ENCODE results near the gene IQCC.

The IQCC gene

DNA sequence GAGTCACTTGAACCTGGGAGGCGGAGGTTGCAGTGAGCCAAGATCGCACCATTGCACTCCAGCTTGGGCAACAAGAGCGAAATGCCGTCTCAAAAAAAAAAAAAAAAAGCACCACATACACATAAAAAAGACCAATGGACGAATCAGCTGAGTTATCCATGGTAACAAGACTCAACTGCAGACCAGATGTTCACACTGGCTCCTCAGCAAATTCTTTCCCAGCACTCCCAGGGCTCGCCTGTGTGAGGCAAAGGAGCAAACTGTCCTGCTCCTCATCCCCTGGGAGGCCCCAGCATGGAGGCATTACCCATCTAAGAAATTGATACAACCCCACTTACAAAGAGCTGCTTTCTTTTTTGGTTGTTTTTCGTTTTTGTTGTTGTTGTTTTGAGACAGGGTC lies 13.6 kb downstream of the IQCC start:
- no peak for TF ChIP-seq MAX (IDR thresholded peaks at IDR 0.05)
- no peak for TF ChIP-seq EP300 (IDR thresholded peaks at IDR 0.05; ENCODE audit: borderline replicate concordance)
- TF ChIP-seq FOXM1 (IDR thresholded peaks at IDR 0.05; ENCODE audit: borderline replicate concordance, low read depth), result no peak
- no peak for TF ChIP-seq CREB1 (IDR thresholded peaks at IDR 0.05; ENCODE audit: low read depth)
- no peak for TF ChIP-seq NFIC (IDR thresholded peaks at IDR 0.05)
- no peak for TF ChIP-seq TCF12 (IDR thresholded peaks at IDR 0.05; ENCODE audit: low read depth)
- no peak for TF ChIP-seq TEAD4 (IDR thresholded peaks at IDR 0.05)
- TF ChIP-seq RAD21 (IDR thresholded peaks at IDR 0.05; ENCODE audit: low read depth), result no peak
- TF ChIP-seq, protein P1, sequence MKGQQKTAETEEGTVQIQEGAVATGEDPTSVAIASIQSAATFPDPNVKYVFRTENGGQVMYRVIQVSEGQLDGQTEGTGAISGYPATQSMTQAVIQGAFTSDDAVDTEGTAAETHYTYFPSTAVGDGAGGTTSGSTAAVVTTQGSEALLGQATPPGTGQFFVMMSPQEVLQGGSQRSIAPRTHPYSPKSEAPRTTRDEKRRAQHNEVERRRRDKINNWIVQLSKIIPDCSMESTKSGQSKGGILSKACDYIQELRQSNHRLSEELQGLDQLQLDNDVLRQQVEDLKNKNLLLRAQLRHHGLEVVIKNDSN (IDR thresholded peaks at IDR 0.05), result no peak
- no peak for TF ChIP-seq CEBPB (IDR thresholded peaks at IDR 0.05)
- TF ChIP-seq EGR1 (IDR thresholded peaks at IDR 0.05), result no peak
- no peak for TF ChIP-seq ZBTB7A (IDR thresholded peaks at IDR 0.05; ENCODE audit: low read depth)
- TF ChIP-seq REST (IDR thresholded peaks at IDR 0.05; ENCODE audit: low read depth), result no peak
- TF ChIP-seq YY1 (IDR thresholded peaks at IDR 0.05; ENCODE audit: low read depth), result no peak
- no peak for TF ChIP-seq TAF1 (IDR thresholded peaks at IDR 0.05; ENCODE audit: low read depth)

- TF ChIP-seq YY1 (IDR thresholded peaks at IDR 0.05; ENCODE audit: low read depth), result no peak
- peak; percentile 30; the same call in 1 of the 2 replicates for TF ChIP-seq NFIC (IDR thresholded peaks at IDR 0.05)
- TF ChIP-seq REST (IDR thresholded peaks at IDR 0.05; ENCODE audit: low read depth), result no peak
- TF ChIP-seq, protein P1 (IDR thresholded peaks at IDR 0.05), result no peak
Observed at GRCh38 chr1:32220746-32221580, 15.5 kb downstream of the IQCC start.

- no peak for TF ChIP-seq YY1 (IDR thresholded peaks at IDR 0.05; ENCODE audit: low read depth)
- no peak for TF ChIP-seq EP300 (IDR thresholded peaks at IDR 0.05; ENCODE audit: borderline replicate concordance)
- TF ChIP-seq ZBTB7A (IDR thresholded peaks at IDR 0.05; ENCODE audit: low read depth), result no peak
- TF ChIP-seq TEAD4 (IDR thresholded peaks at IDR 0.05), result no peak
- TF ChIP-seq MAX (IDR thresholded peaks at IDR 0.05), result no peak
- TF ChIP-seq FOXM1 (IDR thresholded peaks at IDR 0.05; ENCODE audit: borderline replicate concordance, low read depth), result no peak
- TF ChIP-seq RAD21 (IDR thresholded peaks at IDR 0.05; ENCODE audit: low read depth), result no peak
- TF ChIP-seq, protein P1 (IDR thresholded peaks at IDR 0.05), result no peak
- TF ChIP-seq CREB1 (IDR thresholded peaks at IDR 0.05; ENCODE audit: low read depth), result no peak
- TF ChIP-seq REST (IDR thresholded peaks at IDR 0.05; ENCODE audit: low read depth), result no peak
- no peak for TF ChIP-seq CEBPB (IDR thresholded peaks at IDR 0.05)
- TF ChIP-seq TCF12 (IDR thresholded peaks at IDR 0.05; ENCODE audit: low read depth), result no peak
- no peak for TF ChIP-seq TAF1 (IDR thresholded peaks at IDR 0.05; ENCODE audit: low read depth)
- no peak for TF ChIP-seq NFIC (IDR thresholded peaks at IDR 0.05)
- no peak for TF ChIP-seq EGR1 (IDR thresholded peaks at IDR 0.05)
Observed at GRCh38 chr1:32221581-32221979, 16.1 kb downstream of the IQCC start.

All from Ishikawa (cell line).